Mucosa of rectum (tissue), 2 donors: ENCODE measurements around the gene MRPS12.
"Not testable (repeated sequence)": the region's sequence is repeated elsewhere in the genome, so short reads cannot be mapped to it uniquely, and the experiment has no call there.

ENCODE experiments used
- H3K27ac ChIP-seq, 2 donors: one replicate each; pipeline ENCODE4 v1.7.0; 2013; ENCODE audit warnings: inconsistent platforms in 2 of 2, low read depth in 2 of 2, low read length in 2 of 2
- H3K27me3 ChIP-seq, 2 donors: one replicate each; pipeline ENCODE4 v1.7.0; 2013; ENCODE audit warnings: low read length in 2 of 2; ENCODE audit not compliant: control insufficient read depth in 2 of 2, insufficient read depth in 2 of 2
- H3K36me3 ChIP-seq, 2 donors: one replicate each; pipeline ENCODE4 v1.7.0; 2013; ENCODE audit warnings: low read length in 2 of 2; ENCODE audit not compliant: control insufficient read depth in 2 of 2, insufficient read depth in 2 of 2
- H3K4me1 ChIP-seq, 2 donors: one replicate each; pipeline ENCODE4 v1.7.0; 2013; ENCODE audit warnings: low read length in 2 of 2, mild to moderate bottlenecking in 1 of 2; ENCODE audit not compliant: control insufficient read depth in 2 of 2, insufficient read depth in 2 of 2
- H3K4me3 ChIP-seq, 2 donors: one replicate each; pipeline ENCODE4 v1.7.0; 2013; ENCODE audit warnings: low read length in 2 of 2
- H3K9ac ChIP-seq, 2 donors: one replicate each; pipeline ENCODE4 v1.7.0; 2013; ENCODE audit warnings: low read length in 2 of 2, low read depth in 1 of 2, mild to moderate bottlenecking in 1 of 2
- H3K9me3 ChIP-seq, 2 donors: one replicate each; pipeline ENCODE4 v1.7.0; 2013; ENCODE audit warnings: low read length in 2 of 2; ENCODE audit not compliant: control insufficient read depth in 2 of 2
- donor health status: healthy.
- donor health status: Normal muscosa, but diverticular disease.

MRPS12 gene

DNA sequence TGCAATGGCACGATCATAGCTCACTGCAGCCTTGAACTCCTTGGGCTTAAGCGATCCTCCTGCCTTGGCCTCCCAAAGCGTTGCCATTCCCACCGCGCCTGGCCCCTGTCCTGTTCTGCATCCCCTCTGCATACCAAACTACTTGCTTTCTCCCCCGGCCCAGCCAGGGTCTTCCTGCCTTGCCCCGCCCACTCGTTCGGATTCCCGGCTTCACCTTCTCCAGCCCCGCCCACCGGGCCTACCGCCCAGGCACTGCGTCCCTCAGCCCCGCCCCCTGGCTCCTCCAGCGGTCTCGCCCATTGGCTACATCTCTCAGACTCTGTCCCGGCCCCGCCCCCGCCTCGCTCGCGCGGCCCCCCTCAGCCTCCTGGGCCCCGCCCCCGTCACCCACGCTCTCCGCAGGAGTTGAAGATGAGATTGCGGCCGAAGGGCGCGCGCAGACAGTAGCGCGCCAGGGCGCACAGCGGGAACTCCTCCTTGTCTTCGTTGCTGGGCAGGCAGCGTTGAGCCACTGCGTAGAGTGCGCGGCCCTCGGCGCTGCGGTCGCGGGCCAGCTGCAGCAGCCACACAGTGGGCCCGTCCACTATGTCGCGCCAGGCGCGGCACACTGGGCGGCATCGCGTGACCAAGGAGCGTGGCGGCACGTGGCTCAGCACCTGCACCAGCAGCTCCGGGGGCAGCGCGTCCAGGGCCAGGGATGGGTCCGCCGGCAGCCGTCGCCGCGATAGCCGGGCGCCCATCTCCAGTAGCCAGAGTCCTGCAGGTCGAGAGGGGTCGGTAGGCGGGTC, 19.0 kb downstream of the MRPS12 start:
- H3K9ac ChIP-seq, result no peak overlapping the region
- no peak overlapping the region for H3K27ac ChIP-seq

GRCh38 chr19:38951187-38951586, 20.4 kb downstream of the MRPS12 start:
- no peak overlapping the region for H3K4me3 ChIP-seq
- H3K27ac ChIP-seq, result no peak overlapping the region
- H3K27me3 ChIP-seq, result no peaks in the 10 kb centered on the region
- no peaks in the 10 kb centered on the region for H3K36me3 ChIP-seq
- no peaks in the 10 kb centered on the region for H3K9me3 ChIP-seq
- peaks cover 0 to 4% of the 10 kb centered on the region in 2 donors for H3K4me1 ChIP-seq
- H3K9ac ChIP-seq, result no peak overlapping the region

More for the DNA sequence above, 19.0 kb downstream of the MRPS12 start:
- Histone ChIP-seq H3K4me3 (peak overlapping the region; percentile 17 to 44), H3K27me3 (no peaks in the 10 kb centered on the region), H3K36me3 (no peaks in the 10 kb centered on the region), H3K9me3 (no peaks in the 10 kb centered on the region), H3K4me1 (peaks cover 0 to 4% of the 10 kb centered on the region in 2 donors)

- H3K27ac ChIP-seq, result no peak overlapping the region
- no peaks in the 10 kb centered on the region for H3K27me3 ChIP-seq
- H3K36me3 ChIP-seq, result no peaks in the 10 kb centered on the region
- peaks cover 0 to 4% of the 10 kb centered on the region in 2 donors for H3K4me1 ChIP-seq
- H3K9me3 ChIP-seq, result no peaks in the 10 kb centered on the region
- no peak overlapping the region for H3K4me3 ChIP-seq
- no peak overlapping the region for H3K9ac ChIP-seq
These were observed 21.8 kb downstream of the MRPS12 start for GRCh38 chr19:38952395-38953165.

- Histone ChIP-seq H3K4me3 (no peak overlapping the region), H3K9me3 (no peaks in the 10 kb centered on the region), H3K36me3 (no peaks in the 10 kb centered on the region), H3K27ac (no peak overlapping the region), H3K9ac (no peak overlapping the region), H3K27me3 (no peaks in the 10 kb centered on the region), H3K4me1 (peaks cover 0 to 4% of the 10 kb centered on the region in 2 donors)
These were observed 22.9 kb downstream of the MRPS12 start for GRCh38 chr19:38953677-38954076.

DNA sequence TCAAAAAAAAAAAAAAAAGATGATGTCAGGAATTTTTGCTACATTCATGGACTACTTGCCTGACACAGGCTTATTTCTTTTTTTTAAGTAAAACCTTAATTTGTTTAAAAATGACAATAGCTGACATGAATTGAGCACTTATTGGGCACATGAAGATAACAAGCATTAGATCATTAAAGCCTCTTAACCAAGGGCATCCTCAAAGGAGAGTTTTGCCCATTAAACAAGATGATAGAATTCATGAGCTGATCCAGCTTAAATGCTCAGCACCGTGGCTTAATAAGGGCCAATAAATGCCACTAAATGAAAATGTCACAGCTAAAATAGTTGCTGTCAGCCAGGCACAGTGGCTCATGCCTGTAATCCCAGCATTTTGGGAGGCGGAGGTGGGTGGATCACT, 25.5 kb downstream of the MRPS12 start:
- Histone ChIP-seq H3K4me3 (no peak overlapping the region), H3K9ac (no peak overlapping the region), H3K27ac (no peak overlapping the region), H3K4me1 (no peaks in the 10 kb centered on the region), H3K27me3 (no peaks in the 10 kb centered on the region), H3K36me3 (no peaks in the 10 kb centered on the region), H3K9me3 (no peaks in the 10 kb centered on the region)

GRCh38 chr19:38958301-38958700, 27.6 kb downstream of the MRPS12 start:
- H3K9ac ChIP-seq, result no peak overlapping the region
- no peaks in the 10 kb centered on the region for H3K27me3 ChIP-seq
- H3K4me3 ChIP-seq, result no peak overlapping the region
- no peaks in the 10 kb centered on the region for H3K4me1 ChIP-seq
- H3K9me3 ChIP-seq, result no peaks in the 10 kb centered on the region
- no peaks in the 10 kb centered on the region for H3K36me3 ChIP-seq
- H3K27ac ChIP-seq, result no peak overlapping the region

DNA sequence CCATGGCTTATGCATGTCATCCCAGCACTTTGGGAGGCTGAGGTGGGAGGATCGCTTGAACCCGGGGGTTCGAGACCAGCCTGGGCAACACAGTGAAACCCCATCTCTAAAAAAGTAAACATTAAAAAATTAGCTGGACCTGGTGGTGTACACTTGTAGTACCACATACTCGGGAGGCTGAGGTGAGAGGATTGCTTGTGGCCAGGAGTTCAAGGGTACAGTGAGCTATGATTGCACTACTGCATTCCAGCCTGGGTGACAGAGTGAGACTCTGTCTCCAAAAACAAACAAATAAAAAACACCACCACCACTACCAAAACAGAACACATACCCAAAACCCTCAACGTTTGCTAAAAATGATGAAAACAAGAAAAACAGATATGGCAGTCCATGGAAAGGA, 28.9 kb downstream of the MRPS12 start:
- Histone ChIP-seq H3K27ac (no peak overlapping the region), H3K27me3 (no peaks in the 10 kb centered on the region), H3K4me3 (no peak overlapping the region), H3K4me1 (no peaks in the 10 kb centered on the region), H3K36me3 (no peaks in the 10 kb centered on the region), H3K9ac (no peak overlapping the region), H3K9me3 (no peaks in the 10 kb centered on the region)

DNA sequence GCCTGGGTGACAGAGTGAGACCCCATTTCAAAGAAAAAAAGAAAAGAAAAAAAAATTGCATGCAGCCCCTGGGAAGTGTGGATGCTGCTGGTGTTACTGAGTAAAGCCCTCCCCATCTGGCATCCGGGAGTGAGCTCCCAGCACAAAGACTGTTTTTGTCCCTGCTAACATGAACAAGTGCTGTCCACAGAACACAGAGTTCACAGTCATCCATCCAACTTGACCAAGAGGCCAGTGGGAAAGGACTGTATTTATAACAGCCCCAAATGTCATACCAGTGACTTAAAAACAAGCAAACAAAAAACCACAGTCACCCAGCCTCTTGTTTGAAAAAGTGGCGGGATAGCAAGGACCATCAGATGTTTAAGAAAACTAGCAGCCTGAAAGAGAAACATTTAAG, 34.0 kb downstream of the MRPS12 start:
- no peaks in the 10 kb centered on the region for H3K9me3 ChIP-seq
- H3K4me1 ChIP-seq, result no peaks in the 10 kb centered on the region
- H3K27me3 ChIP-seq, result no peaks in the 10 kb centered on the region
- no peak overlapping the region for H3K4me3 ChIP-seq
- H3K9ac ChIP-seq, result no peak overlapping the region
- H3K36me3 ChIP-seq, result no peaks in the 10 kb centered on the region
- H3K27ac ChIP-seq, result no peak overlapping the region

- H3K9me3 ChIP-seq, H3K36me3 ChIP-seq, H3K9ac ChIP-seq, H3K4me1 ChIP-seq, H3K27ac ChIP-seq, H3K4me3 ChIP-seq, H3K27me3 ChIP-seq: not testable (repeated sequence)
These were observed 35.4 kb downstream of the MRPS12 start for GRCh38 chr19:38966149-38966548.

DNA sequence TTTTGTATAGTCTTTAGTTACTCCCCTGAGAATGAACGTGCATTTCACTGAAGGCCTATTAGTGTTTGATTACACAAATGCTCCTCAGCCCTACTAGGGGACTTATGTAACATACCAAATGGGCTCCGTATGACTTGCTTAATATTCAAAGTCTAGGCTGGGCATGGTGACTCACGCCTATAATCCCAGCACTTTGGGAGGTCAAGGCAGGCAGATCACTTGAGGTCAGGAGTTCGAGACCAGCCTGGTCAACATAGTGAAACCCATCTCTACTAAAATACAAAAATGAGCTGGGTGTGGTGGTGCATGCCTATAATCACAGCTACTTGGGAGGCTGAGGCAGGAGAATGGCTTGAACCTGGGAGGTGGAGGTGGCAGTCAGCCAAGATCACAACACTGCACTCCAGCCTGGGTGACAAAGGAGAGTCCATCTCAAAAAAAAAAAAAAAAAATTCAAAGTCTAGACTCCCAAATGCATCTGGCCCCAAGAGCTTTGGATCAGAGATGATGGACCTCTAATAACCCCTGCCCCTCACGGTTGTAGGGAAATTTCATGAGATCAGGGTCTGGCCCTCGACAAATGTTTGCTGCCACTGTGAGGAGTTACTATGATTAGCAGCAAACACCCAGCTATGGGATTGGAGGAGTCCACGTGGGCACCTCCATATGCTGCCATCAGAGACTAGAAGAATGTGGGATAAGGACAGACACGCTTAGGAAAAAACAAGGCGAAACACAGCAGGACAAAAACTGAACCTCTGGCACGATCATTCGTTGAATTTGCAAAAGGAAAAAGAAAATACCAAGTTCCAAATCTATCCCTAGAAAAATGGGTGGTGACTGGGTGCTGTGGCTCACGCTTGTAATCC, 40.2 kb downstream of the MRPS12 start:
- H3K4me1 ChIP-seq, result no peaks in the 10 kb centered on the region
- H3K27ac ChIP-seq, result no peak overlapping the region
- H3K9me3 ChIP-seq, result no peaks in the 10 kb centered on the region
- H3K9ac ChIP-seq, result no peak overlapping the region
- H3K36me3 ChIP-seq, result no peaks in the 10 kb centered on the region
- no peak overlapping the region for H3K4me3 ChIP-seq
- H3K27me3 ChIP-seq, result peaks cover 0 to 5% of the 10 kb centered on the region in 2 donors
